Astrocyte (in vitro differentiated cells and primary cell): ENCODE measurements around the gene MIDN.

Experiments
- EZH2 ChIP-seq: IDR thresholded peaks from 2 replicates; pipeline ENCODE4 v1.6.1; 2012; ENCODE audit warnings: mild to moderate bottlenecking, low read length, inconsistent platforms; ENCODE audit not compliant: insufficient read depth
- TF ChIP-seq, protein P1 (sequence below): IDR thresholded peaks from 2 replicates; pipeline ENCODE4 v1.5.1; 2011; ENCODE audit warnings: low read depth, mild to moderate bottlenecking, inconsistent platforms, low read length, moderate library complexity; ENCODE audit not compliant: insufficient read depth

DNA sequence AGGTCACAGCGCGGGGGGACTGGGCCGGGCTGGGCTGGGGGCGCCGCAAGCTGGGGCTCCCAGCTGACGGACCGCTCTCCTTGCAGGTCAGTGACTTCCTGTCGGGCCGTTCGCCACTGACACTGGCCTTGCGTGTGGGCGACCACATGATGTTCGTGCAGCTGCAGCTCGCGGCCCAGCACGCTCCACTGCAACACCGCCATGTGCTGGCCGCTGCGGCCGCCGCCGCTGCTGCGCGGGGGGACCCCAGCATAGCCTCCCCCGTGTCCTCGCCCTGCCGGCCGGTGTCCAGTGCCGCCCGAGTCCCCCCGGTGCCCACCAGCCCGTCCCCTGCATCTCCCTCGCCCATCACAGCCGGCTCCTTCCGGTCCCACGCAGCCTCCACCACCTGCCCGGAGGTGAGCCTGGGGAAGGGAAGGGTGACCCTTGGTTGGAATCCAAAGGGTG, 5.7 kb downstream of the MIDN start:
- TF ChIP-seq, protein P1, sequence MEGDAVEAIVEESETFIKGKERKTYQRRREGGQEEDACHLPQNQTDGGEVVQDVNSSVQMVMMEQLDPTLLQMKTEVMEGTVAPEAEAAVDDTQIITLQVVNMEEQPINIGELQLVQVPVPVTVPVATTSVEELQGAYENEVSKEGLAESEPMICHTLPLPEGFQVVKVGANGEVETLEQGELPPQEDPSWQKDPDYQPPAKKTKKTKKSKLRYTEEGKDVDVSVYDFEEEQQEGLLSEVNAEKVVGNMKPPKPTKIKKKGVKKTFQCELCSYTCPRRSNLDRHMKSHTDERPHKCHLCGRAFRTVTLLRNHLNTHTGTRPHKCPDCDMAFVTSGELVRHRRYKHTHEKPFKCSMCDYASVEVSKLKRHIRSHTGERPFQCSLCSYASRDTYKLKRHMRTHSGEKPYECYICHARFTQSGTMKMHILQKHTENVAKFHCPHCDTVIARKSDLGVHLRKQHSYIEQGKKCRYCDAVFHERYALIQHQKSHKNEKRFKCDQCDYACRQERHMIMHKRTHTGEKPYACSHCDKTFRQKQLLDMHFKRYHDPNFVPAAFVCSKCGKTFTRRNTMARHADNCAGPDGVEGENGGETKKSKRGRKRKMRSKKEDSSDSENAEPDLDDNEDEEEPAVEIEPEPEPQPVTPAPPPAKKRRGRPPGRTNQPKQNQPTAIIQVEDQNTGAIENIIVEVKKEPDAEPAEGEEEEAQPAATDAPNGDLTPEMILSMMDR = no peak
- TF ChIP-seq EZH2 = no peak
